ENCODE measurements around the gene RBM26.

DNA sequence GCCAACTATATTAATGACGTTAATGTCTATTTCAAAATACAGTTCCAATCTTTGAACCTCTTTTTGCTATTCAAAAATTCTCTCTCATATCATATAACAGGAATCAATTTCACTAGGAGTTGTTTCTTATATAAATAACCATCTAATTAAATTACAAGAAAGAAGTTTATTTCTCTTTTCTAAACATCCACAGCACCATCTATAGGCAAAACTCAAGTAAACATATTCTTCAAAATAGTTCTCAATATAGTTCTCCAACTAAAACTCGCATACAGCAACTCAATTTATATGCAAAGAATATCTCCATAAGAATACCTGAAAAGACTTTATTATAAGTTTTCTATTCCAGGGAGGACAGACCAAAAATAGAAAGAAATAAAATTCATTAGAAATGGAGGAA is 65.6 kb downstream of the RBM26 start:
- TF ChIP-seq POLR2A (IDR thresholded peaks at IDR 0.05; ENCODE audit: low read length), result no peak
- TF ChIP-seq GATA1 (IDR thresholded peaks at IDR 0.05; ENCODE audit: low read depth, low read length), result no peak
